H1 (cell line): ENCODE measurements around the gene HTD2. TPM values are rescaled to one million over a fixed set of nuclear protein-coding genes. Genes with fewer than 3 reads are reported as not detected.

Experiments
- CTCF ChIA-PET: fragments of 300-600 bp; sonication (Branson Sonifier 250); formaldehyde crosslinking; loops from one replicate; lab custom pipeline; 2021; ENCODE audit not compliant: partially characterized antibody; lab: Charles Lee
- POLR2A ChIA-PET: fragments of 300-600 bp; sonication (Branson Sonifier 250); formaldehyde crosslinking; loops from one replicate; lab custom pipeline; 2021; ENCODE audit warnings: inconsistent platforms; ENCODE audit not compliant: partially characterized antibody; lab: Charles Lee
- DNase-seq, 2 experiments: peaks; one replicate each; pipeline versions ENCODE4 v3.0.0 to v3.0.0-alpha.2; 2010 to 2022; ENCODE audit warnings: low spot score in 2 of 2, low read depth in 1 of 2, mixed read lengths in 1 of 2
- FAIRE-seq: peaks from 2 replicates; lab custom pipeline; 2011; peaks lifted over from hg19 to GRCh38; lab: Jason Lieb, UNC
- H2AFZ ChIP-seq: 2 replicates; pipeline ENCODE4 v1.8.1; 2012; ENCODE audit warnings: low read length, inconsistent platforms
- H2AK5ac ChIP-seq: 2 replicates; pipeline ENCODE4 v1.6.1; 2013; ENCODE audit warnings: low read depth, low read length
- H2BK120ac ChIP-seq: replicated peaks from 2 replicates; pipeline ENCODE3; 2013; ENCODE audit warnings: low read depth, low read length, inconsistent platforms
- H2BK12ac ChIP-seq: 2 replicates; pipeline ENCODE4 v1.6.1; 2013; ENCODE audit warnings: low read depth, low read length
- H2BK15ac ChIP-seq: 2 replicates; pipeline ENCODE4 v1.6.1; 2013; ENCODE audit warnings: low read length
- H2BK20ac ChIP-seq: 2 replicates; pipeline ENCODE4 v1.6.1; 2013; ENCODE audit warnings: low read length
- H2BK5ac ChIP-seq: 2 replicates; pipeline ENCODE4 v1.6.1; 2013; ENCODE audit warnings: low read depth, low read length
- H3K14ac ChIP-seq: 2 replicates; pipeline ENCODE4 v1.6.1; 2013; ENCODE audit warnings: inconsistent platforms; ENCODE audit not compliant: insufficient read length
- H3K18ac ChIP-seq: 2 replicates; pipeline ENCODE4 v1.6.1; 2013; ENCODE audit warnings: low read length; ENCODE audit errors: extremely low read depth
- H3K23ac ChIP-seq: 2 replicates; pipeline ENCODE4 v1.6.1; 2013; ENCODE audit warnings: inconsistent platforms; ENCODE audit not compliant: insufficient read length
- H3K23me2 ChIP-seq: 2 replicates; pipeline ENCODE4 v1.6.1; 2013; ENCODE audit warnings: low read depth, low read length
- H3K27ac ChIP-seq: 2 replicates; pipeline ENCODE4 v1.6.1; 2011; ENCODE audit warnings: low read depth, low read length, inconsistent platforms
- H3K27me3 ChIP-seq, 4 experiments: replicated peaks in 1 of 4; 1 replicate in 1 of 4; 2 replicates in 3 of 4; pipeline versions ENCODE4 v1.6.1 to v1.8.1; 2011 to 2013; ENCODE audit warnings: low read length in 3 of 4, mild to moderate bottlenecking in 3 of 4, inconsistent platforms in 2 of 4, mixed read lengths in 2 of 4, moderate library complexity in 1 of 4; ENCODE audit not compliant: control insufficient read depth in 3 of 4, insufficient read depth in 3 of 4; ENCODE audit errors: extremely low read depth in 1 of 4
- H3K36me3 ChIP-seq, 4 experiments: 2 replicates each; pipeline versions ENCODE4 v1.6.1 to v1.8.1; 2011 to 2013; ENCODE audit warnings: mild to moderate bottlenecking in 4 of 4, low read length in 3 of 4, moderate library complexity in 2 of 4, control low read depth in 1 of 4, inconsistent platforms in 1 of 4; ENCODE audit not compliant: insufficient read depth in 4 of 4, control insufficient read depth in 2 of 4
- H3K4ac ChIP-seq: replicated peaks from 2 replicates; pipeline ENCODE3; 2013; ENCODE audit warnings: low read length, low read depth, mixed read lengths, inconsistent platforms; ENCODE audit not compliant: insufficient read length
- H3K4me1 ChIP-seq, 4 experiments: replicated peaks in 1 of 4; 1 replicate in 1 of 4; 2 replicates in 3 of 4; pipeline versions ENCODE4 v1.6.1 to v1.8.1; 2011 to 2013; ENCODE audit warnings: low read length in 3 of 4, inconsistent platforms in 2 of 4, mixed read lengths in 1 of 4; ENCODE audit not compliant: insufficient read depth in 4 of 4, control insufficient read depth in 3 of 4
- H3K4me2 ChIP-seq, 2 experiments: 2 replicates each; pipeline versions ENCODE4 v1.6.1 to v1.8.1; 2011 to 2013; ENCODE audit warnings: low read depth in 2 of 2, low read length in 2 of 2, control low read depth in 1 of 2, inconsistent platforms in 1 of 2, mild to moderate bottlenecking in 1 of 2; ENCODE audit not compliant: insufficient read depth in 1 of 2
- H3K4me3 ChIP-seq, 4 experiments: fragments of 200-600, 300-600 bp in 1 of 4; sonication (generic), shearing (Covaris generic), sonication (Bioruptor Twin) in 1 of 4; 2 replicates each; pipeline versions ENCODE4 v1.5.1 to v1.8.1; 2011 to 2016; ENCODE audit warnings: low read length in 4 of 4, low read depth in 3 of 4, control low read depth in 2 of 4, inconsistent platforms in 2 of 4, mild to moderate bottlenecking in 2 of 4, mixed read lengths in 1 of 4, moderate library complexity in 1 of 4; ENCODE audit not compliant: insufficient read depth in 2 of 4; ENCODE audit errors: extremely low read depth in 1 of 4
- H3K56ac ChIP-seq: replicated peaks from 2 replicates; pipeline ENCODE3; 2013; ENCODE audit warnings: low read depth, mild to moderate bottlenecking, mixed read lengths, low read length, inconsistent platforms; ENCODE audit not compliant: insufficient read length
- H3K79me1 ChIP-seq: 2 replicates; pipeline ENCODE4 v1.6.1; 2013; ENCODE audit warnings: low read depth, low read length, control low read depth
- H3K79me2 ChIP-seq, 2 experiments: 2 replicates each; pipeline versions ENCODE4 v1.6.1 to v1.8.1; 2012 to 2013; ENCODE audit warnings: low read length in 2 of 2, mild to moderate bottlenecking in 2 of 2, inconsistent platforms in 1 of 2; ENCODE audit not compliant: insufficient read depth in 2 of 2, control insufficient read depth in 1 of 2
- H3K9ac ChIP-seq, 4 experiments: replicated peaks in 1 of 4; 1 replicate in 1 of 4; 2 replicates in 3 of 4; pipeline versions ENCODE4 v1.6.1 to v1.8.1; 2011 to 2013; ENCODE audit warnings: low read depth in 3 of 4, low read length in 3 of 4, control low read depth in 2 of 4, mild to moderate bottlenecking in 2 of 4, moderate library complexity in 2 of 4, inconsistent platforms in 1 of 4; ENCODE audit errors: extremely low read depth in 1 of 4
- H3K9me3 ChIP-seq, 2 experiments: 2 replicates each; pipeline versions ENCODE4 v1.6.1 to v1.8.1; 2012 to 2013; ENCODE audit warnings: mild to moderate bottlenecking in 2 of 2, moderate library complexity in 2 of 2, control low read depth in 1 of 2, inconsistent platforms in 1 of 2, low read depth in 1 of 2, low read length in 1 of 2, mixed read lengths in 1 of 2; ENCODE audit not compliant: insufficient read depth in 2 of 2
- H4K20me1 ChIP-seq, 2 experiments: replicated peaks in 1 of 2; 2 replicates each; pipeline versions ENCODE3 to v1.8.1; 2011 to 2013; ENCODE audit warnings: inconsistent platforms in 2 of 2, low read length in 2 of 2, mild to moderate bottlenecking in 1 of 2; ENCODE audit not compliant: insufficient read depth in 2 of 2, control insufficient read depth in 1 of 2
- H4K5ac ChIP-seq: 2 replicates; pipeline ENCODE4 v1.6.1; 2013; ENCODE audit warnings: low read length, low read depth, mixed read lengths, inconsistent platforms; ENCODE audit not compliant: insufficient read length
- H4K8ac ChIP-seq: 2 replicates; pipeline ENCODE4 v1.8.0; 2013; ENCODE audit warnings: mild to moderate bottlenecking, moderate library complexity, low read length, inconsistent platforms; ENCODE audit not compliant: insufficient read depth; ENCODE audit errors: extremely low read depth
- H4K91ac ChIP-seq: replicated peaks from 2 replicates; pipeline ENCODE3; 2013; ENCODE audit warnings: low read length, mixed read lengths, inconsistent platforms; ENCODE audit not compliant: insufficient read length
- CHD1 ChIP-seq: IDR thresholded peaks from 2 replicates; pipeline ENCODE4 v1.6.1; 2012; ENCODE audit warnings: low read depth, low read length, improper control_type of control experiment
- EZH2 ChIP-seq: fragments of 200-600 bp; sonication (generic); IDR thresholded peaks from 2 replicates; pipeline ENCODE4 v1.7.1; 2012; ENCODE audit warnings: low read depth, mild to moderate bottlenecking, moderate library complexity, low read length, inconsistent platforms; ENCODE audit not compliant: severe bottlenecking
- GABPA ChIP-seq: IDR thresholded peaks from 2 replicates; pipeline ENCODE4 v1.6.1; 2011; ENCODE audit warnings: mild to moderate bottlenecking, low read length, moderate library complexity, borderline replicate concordance; ENCODE audit not compliant: insufficient read depth
- PHF8 ChIP-seq: fragments of 200-600 bp; sonication (generic); conservative IDR thresholded peaks from 2 replicates; pipeline ENCODE4 v1.7.1; 2012; ENCODE audit warnings: low read depth, mild to moderate bottlenecking, inconsistent platforms, low read length, moderate library complexity
- POLR2A ChIP-seq, 2 experiments: IDR thresholded peaks; 1 replicate in 1 of 2; 2 replicates in 1 of 2; pipeline ENCODE4 v1.6.1; 2011; ENCODE audit warnings: low read depth in 2 of 2, low read length in 2 of 2, mild to moderate bottlenecking in 2 of 2; ENCODE audit errors: control extremely low read depth in 1 of 2
- POU5F1 ChIP-seq: IDR thresholded peaks from 2 replicates; pipeline ENCODE4 v1.6.1; 2011; ENCODE audit warnings: low read depth, mild to moderate bottlenecking, low read length, moderate library complexity
- SP2 ChIP-seq: IDR thresholded peaks from 2 replicates; pipeline ENCODE4 v1.6.1; 2012; ENCODE audit warnings: mild to moderate bottlenecking, low read length, inconsistent platforms
- TAF1 ChIP-seq: IDR thresholded peaks from 2 replicates; pipeline ENCODE4 v1.6.1; 2011; ENCODE audit warnings: mild to moderate bottlenecking, low read depth, low read length
- TBP ChIP-seq: IDR thresholded peaks from 2 replicates; pipeline ENCODE4 v1.6.1; 2011; ENCODE audit warnings: low read depth, low read length, improper control_type of control experiment
- WGBS, 2 experiments: shearing (Covaris generic) in 1 of 2; methylation state at CpG; one replicate each; pipeline versions ENCODE4 v1.1.6 to v1.1.7; 2013 to 2015; ENCODE audit warnings: low lambda C conversion rate in 2 of 2, mixed read lengths in 2 of 2, inconsistent platforms in 1 of 2, low coverage in 1 of 2, missing lambda C conversion rate in 1 of 2; ENCODE audit not compliant: insufficient replicate concordance in 2 of 2, insufficient coverage in 1 of 2, insufficient read length in 1 of 2; ENCODE audit errors: extremely low coverage in 1 of 2, missing lambda C conversion rate in 1 of 2; 5-methylcytosine and 5-hydroxymethylcytosine counted together
- polyA plus RNA-seq, 7 experiments: library from polyadenylated mRNA; depleted of rRNA in 3 of 7; stranded (reverse) in 5 of 7; unstranded in 2 of 7; fragments of >200 nt in 5 of 7; fragments of 200-250 nt in 2 of 7; gene quantifications; 1 replicate in 5 of 7; 2 replicates in 1 of 7; 4 replicates in 1 of 7; pipeline versions ENCODE4 v1.2.1 to v1.2.3, GENCODE V29; 2011 to 2013; ENCODE audit warnings: missing spikeins in 2 of 7, mixed read lengths in 2 of 7
- total RNA-seq: library from RNA; stranded (reverse); fragmentation: NEBNext Ultra II Directional; extraction: Animal tissue kit (Norgen Biotek cat#: 25700); gene quantifications from 2 replicates; pipeline ENCODE4 v1.2.1, GENCODE V29; 2021

Gene HTD2
- total and polyA plus RNA-seq, 2 of the 8 experiments (the other 6 are each of a cell fraction or from before 2014, with no cell fraction given), result 8.8 to 10.8 TPM

GRCh38 chr3:58296269-58296668 is 10.1 kb upstream of the HTD2 start:
- CTCF ChIA-PET, result interaction anchor here (1.1 to 14.4 kb wide), 8 partner anchors 11 to 123 kb away, joined by 3 to 177 read pairs (median 9); partner anchors contain the start of genes HTD2 and RPP14
- Histone ChIP-seq H2BK20ac (no peak overlapping the region), H3K23me2 (0 out of 2 replicates have a peak, but pooled peaks cover 1% of the 10 kb centered on the region), H3K79me1 (no peaks in the 10 kb centered on the region), H3K9ac (no peak overlapping the region), H3K9me3 (peaks cover 0 to 4% of the 10 kb centered on the region in 2 experiments; a peak in 1 of 4 replicates), H4K20me1 (no peaks in the 10 kb centered on the region), H3K36me3 (no peaks in the 10 kb centered on the region), H3K27ac (no peak overlapping the region), H4K8ac (no peak overlapping the region), H3K56ac (no peak overlapping the region), H2AFZ (no peak overlapping the region), H2BK5ac (no peak overlapping the region), H3K23ac (no peak overlapping the region), H4K5ac (no peak overlapping the region), H3K4me3 (no peak overlapping the region), H3K4me1 (peaks cover 0 to 3% (median 0%) of the 10 kb centered on the region in 4 experiments; a peak in 1 of 7 replicates), H3K79me2 (no peaks in the 10 kb centered on the region), H3K27me3 (no peaks in the 10 kb centered on the region), H3K4me2 (no peak overlapping the region), H2AK5ac (no peak overlapping the region), H2BK15ac (no peak overlapping the region), H3K18ac (no peak overlapping the region), H2BK120ac (no peak overlapping the region), H3K14ac (no peak overlapping the region), H4K91ac (no peak overlapping the region), H2BK12ac (no peak overlapping the region), H3K4ac (no peak overlapping the region)
- 77% methylated on average over 5 of the region's 5 CpGs; no CpG with 5 or more reads in 1 of the 2 experiments for WGBS, 2 experiments
- POLR2A ChIA-PET, result interaction anchor here (1.7 kb wide), 1 partner anchor 109 kb away, joined by 6 read pairs; no protein-coding TSS in a partner anchor
- DNase-seq (no peak), FAIRE-seq (no peak)
- TF ChIP-seq POLR2A (IDR thresholded peaks at IDR 0.05; ENCODE audit: control extremely low read depth in 1 of 2, low read depth in 2 of 2, low read length in 2 of 2), result no peak
- TF ChIP-seq TBP, result no peak
- no peak for TF ChIP-seq EZH2
- TF ChIP-seq SP2, result no peak
- TF ChIP-seq POU5F1, result no peak
- no peak for TF ChIP-seq GABPA
- TF ChIP-seq PHF8, result no peak
- no peak for TF ChIP-seq TAF1
- no peak for TF ChIP-seq CHD1
